RPMI7951 (cell line): ENCODE data around the gene PPP3CA. TPM values are rescaled to one million over a fixed set of nuclear protein-coding genes. Genes with fewer than 3 reads are reported as not detected.
"Not testable (repeated sequence)": the region's sequence is repeated elsewhere in the genome, so short reads cannot be mapped to it uniquely, and the experiment has no call there.

Source experiments
- DNase-seq: peaks from one replicate; pipeline ENCODE4 v3.0.0-alpha.2; 2012; ENCODE audit warnings: low read depth
- total RNA-seq: library from RNA; depleted of rRNA; stranded (reverse); fragments of >200 nt; shearing (Covaris generic); gene quantifications from 2 replicates; pipeline ENCODE4 v1.2.3, GENCODE V29; 2014

PPP3CA gene
- total RNA-seq, 1 experiment from 2014 or later, result 45.4 TPM

- no peak for DNase-seq
Observed at GRCh38 chr4:101254776-101255175, 92.5 kb downstream of the PPP3CA start.

- no peak for DNase-seq
Observed at GRCh38 chr4:101253121-101253520, 94.2 kb downstream of the PPP3CA start.

GRCh38 chr4:101252721-101253120 lies 94.6 kb downstream of the PPP3CA start:
- DNase-seq, result no peak

- DNase-seq, result no peak
Observed at GRCh38 chr4:101251261-101251660, 96.1 kb downstream of the PPP3CA start.

- DNase-seq, result no peak
Observed at GRCh38 chr4:101244349-101244748, 103.0 kb downstream of the PPP3CA start.

- no peak for DNase-seq
Observed at GRCh38 chr4:101242441-101242840, 104.9 kb downstream of the PPP3CA start.

GRCh38 chr4:101240099-101240498 lies 107.2 kb downstream of the PPP3CA start:
- DNase-seq, result no peak

- no peak for DNase-seq
Observed at GRCh38 chr4:101239665-101240064, 107.7 kb downstream of the PPP3CA start.

GRCh38 chr4:101238706-101239105 lies 108.6 kb downstream of the PPP3CA start:
- peak; percentile 41 for DNase-seq

- peak; percentile 29 for DNase-seq
Observed at GRCh38 chr4:101237773-101238172, 109.6 kb downstream of the PPP3CA start.

- no peak for DNase-seq
Observed at GRCh38 chr4:101236097-101236496, 111.2 kb downstream of the PPP3CA start.

- not testable (repeated sequence) for DNase-seq
Observed at GRCh38 chr4:101234141-101234540, 113.2 kb downstream of the PPP3CA start.

- peak; percentile 54 for DNase-seq
Observed at GRCh38 chr4:101232074-101232776, 115.1 kb downstream of the PPP3CA start.

GRCh38 chr4:101230801-101231426 lies 116.4 kb downstream of the PPP3CA start:
- DNase-seq, result no peak

GRCh38 chr4:101229116-101229515 lies 118.2 kb downstream of the PPP3CA start:
- DNase-seq, result peak; percentile 45

- DNase-seq, result no peak
Observed at GRCh38 chr4:101227715-101228114, 119.6 kb downstream of the PPP3CA start.

GRCh38 chr4:101224358-101225218 lies 122.7 kb downstream of the PPP3CA start:
- no peak for DNase-seq

- DNase-seq, result no peak
Observed at GRCh38 chr4:101222156-101222845, 125.0 kb downstream of the PPP3CA start.

- DNase-seq, result no peak
Observed at GRCh38 chr4:101221294-101221693, 126.0 kb downstream of the PPP3CA start.

GRCh38 chr4:101218894-101219293 lies 128.4 kb downstream of the PPP3CA start:
- no peak for DNase-seq

- no peak for DNase-seq
Observed at GRCh38 chr4:101218346-101218745, 129.0 kb downstream of the PPP3CA start.
